Measurements from ENCODE around the gene EMP3. TPM values are rescaled to one million over a fixed set of nuclear protein-coding genes. Genes with fewer than 3 reads are reported as not detected.

EMP3 gene
- total RNA-seq, 1 experiment from 2014 or later: 8.9 TPM

DNA sequence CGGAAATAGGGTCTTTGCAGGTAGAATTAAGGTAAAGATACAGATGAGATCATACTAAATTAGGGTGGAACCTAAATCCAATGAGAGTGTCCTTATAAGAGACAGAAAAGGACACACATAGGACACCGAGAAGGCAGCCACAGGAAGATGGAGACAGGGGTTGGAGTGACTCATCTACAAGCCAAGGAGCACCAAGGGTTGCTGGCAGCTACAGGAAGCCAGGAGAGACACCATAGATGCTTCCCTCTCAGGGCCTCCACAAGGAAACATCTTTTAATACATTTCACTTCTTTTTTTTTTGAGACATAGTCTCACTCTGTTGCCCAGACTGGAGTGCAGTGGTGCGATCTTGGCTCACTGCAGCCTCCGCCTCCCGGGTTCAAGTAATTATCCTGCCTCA is 28.3 kb downstream of the EMP3 start (continued):
- TF ChIP-seq, protein P1, sequence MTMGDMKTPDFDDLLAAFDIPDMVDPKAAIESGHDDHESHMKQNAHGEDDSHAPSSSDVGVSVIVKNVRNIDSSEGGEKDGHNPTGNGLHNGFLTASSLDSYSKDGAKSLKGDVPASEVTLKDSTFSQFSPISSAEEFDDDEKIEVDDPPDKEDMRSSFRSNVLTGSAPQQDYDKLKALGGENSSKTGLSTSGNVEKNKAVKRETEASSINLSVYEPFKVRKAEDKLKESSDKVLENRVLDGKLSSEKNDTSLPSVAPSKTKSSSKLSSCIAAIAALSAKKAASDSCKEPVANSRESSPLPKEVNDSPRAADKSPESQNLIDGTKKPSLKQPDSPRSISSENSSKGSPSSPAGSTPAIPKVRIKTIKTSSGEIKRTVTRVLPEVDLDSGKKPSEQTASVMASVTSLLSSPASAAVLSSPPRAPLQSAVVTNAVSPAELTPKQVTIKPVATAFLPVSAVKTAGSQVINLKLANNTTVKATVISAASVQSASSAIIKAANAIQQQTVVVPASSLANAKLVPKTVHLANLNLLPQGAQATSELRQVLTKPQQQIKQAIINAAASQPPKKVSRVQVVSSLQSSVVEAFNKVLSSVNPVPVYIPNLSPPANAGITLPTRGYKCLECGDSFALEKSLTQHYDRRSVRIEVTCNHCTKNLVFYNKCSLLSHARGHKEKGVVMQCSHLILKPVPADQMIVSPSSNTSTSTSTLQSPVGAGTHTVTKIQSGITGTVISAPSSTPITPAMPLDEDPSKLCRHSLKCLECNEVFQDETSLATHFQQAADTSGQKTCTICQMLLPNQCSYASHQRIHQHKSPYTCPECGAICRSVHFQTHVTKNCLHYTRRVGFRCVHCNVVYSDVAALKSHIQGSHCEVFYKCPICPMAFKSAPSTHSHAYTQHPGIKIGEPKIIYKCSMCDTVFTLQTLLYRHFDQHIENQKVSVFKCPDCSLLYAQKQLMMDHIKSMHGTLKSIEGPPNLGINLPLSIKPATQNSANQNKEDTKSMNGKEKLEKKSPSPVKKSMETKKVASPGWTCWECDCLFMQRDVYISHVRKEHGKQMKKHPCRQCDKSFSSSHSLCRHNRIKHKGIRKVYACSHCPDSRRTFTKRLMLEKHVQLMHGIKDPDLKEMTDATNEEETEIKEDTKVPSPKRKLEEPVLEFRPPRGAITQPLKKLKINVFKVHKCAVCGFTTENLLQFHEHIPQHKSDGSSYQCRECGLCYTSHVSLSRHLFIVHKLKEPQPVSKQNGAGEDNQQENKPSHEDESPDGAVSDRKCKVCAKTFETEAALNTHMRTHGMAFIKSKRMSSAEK (CRISPR knock-in tag; IDR thresholded peaks at IDR 0.05; ENCODE audit: borderline replicate concordance): no peak
- TF ChIP-seq, protein P2, sequence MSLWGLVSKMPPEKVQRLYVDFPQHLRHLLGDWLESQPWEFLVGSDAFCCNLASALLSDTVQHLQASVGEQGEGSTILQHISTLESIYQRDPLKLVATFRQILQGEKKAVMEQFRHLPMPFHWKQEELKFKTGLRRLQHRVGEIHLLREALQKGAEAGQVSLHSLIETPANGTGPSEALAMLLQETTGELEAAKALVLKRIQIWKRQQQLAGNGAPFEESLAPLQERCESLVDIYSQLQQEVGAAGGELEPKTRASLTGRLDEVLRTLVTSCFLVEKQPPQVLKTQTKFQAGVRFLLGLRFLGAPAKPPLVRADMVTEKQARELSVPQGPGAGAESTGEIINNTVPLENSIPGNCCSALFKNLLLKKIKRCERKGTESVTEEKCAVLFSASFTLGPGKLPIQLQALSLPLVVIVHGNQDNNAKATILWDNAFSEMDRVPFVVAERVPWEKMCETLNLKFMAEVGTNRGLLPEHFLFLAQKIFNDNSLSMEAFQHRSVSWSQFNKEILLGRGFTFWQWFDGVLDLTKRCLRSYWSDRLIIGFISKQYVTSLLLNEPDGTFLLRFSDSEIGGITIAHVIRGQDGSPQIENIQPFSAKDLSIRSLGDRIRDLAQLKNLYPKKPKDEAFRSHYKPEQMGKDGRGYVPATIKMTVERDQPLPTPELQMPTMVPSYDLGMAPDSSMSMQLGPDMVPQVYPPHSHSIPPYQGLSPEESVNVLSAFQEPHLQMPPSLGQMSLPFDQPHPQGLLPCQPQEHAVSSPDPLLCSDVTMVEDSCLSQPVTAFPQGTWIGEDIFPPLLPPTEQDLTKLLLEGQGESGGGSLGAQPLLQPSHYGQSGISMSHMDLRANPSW (CRISPR knock-in tag; conservative IDR thresholded peaks at IDR 0.05; ENCODE audit: low read depth): no peak
- TF ChIP-seq MXD4 (CRISPR knock-in tag; IDR thresholded peaks at IDR 0.05; ENCODE audit: borderline replicate concordance): no peak

DNA sequence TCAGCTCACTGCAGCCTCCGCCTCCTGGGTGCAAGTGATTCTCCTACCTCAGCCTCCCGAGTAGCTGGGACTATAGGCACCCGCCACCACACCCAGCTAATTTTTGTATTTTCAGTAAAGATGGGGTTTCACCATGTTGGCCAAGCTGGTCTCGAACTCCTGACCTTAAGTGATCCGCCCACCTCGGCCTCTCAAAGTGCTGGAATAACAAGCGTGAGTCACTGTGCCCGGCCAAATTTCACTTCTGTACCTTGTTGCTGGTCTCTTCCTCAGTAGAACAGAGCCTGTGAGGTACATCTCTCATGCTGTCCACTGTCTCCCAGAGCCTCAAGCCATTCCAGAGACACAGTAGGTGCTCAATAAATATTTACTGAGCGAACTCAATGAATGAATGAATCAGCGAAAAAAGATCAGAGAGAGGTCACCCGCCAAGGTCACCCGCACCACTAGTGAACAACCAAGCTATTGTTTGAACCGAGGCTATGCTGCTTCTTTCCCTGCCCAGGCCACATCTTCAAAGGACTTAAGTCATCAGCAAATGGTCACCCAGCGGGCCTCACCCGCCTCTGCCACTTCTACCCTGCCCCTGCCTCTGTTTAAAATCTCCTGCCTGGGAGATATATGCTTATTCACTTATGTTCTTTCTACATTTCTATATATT is 29.1 kb downstream of the EMP3 start:
- no peaks in the 10 kb centered on the region; the same call in 1 of the 2 replicates for H3K27me3 Mint-ChIP-seq (ENCODE audit: low read depth)
- ChIA-PET CTCF (interaction anchor here (0.6 to 1.8 kb wide), 7 partner anchors 8 to 222 kb away, joined by 3 to 7 read pairs (median 5); partner anchors contain the start of gene KDELR1), POLR2A (interaction anchor here (1.3 kb wide), 1 partner anchor 8 kb away, joined by 3 read pairs; no protein-coding TSS in a partner anchor)
- ATAC-seq (no peak), DNase-seq (ENCODE audit: low spot score) (no peak)
- TF ChIP-seq ZNF219 (CRISPR knock-in tag; IDR thresholded peaks at IDR 0.05; ENCODE audit: borderline replicate concordance) (no peak), CBFB (CRISPR knock-in tag; IDR thresholded peaks at IDR 0.05; ENCODE audit: low read depth) (no peak), RELA (CRISPR knock-in tag; IDR thresholded peaks at IDR 0.05; ENCODE audit: borderline replicate concordance) (no peak), HMGA2 (CRISPR knock-in tag; IDR thresholded peaks at IDR 0.05) (no peak), NR3C1 (CRISPR knock-in tag; conservative IDR thresholded peaks at IDR 0.05; ENCODE audit: low read depth) (no peak), ZNF138 (CRISPR knock-in tag; conservative IDR thresholded peaks at IDR 0.05) (no peak), GABPB1 (CRISPR knock-in tag; IDR thresholded peaks at IDR 0.05) (peak; percentile 58; the same call in 1 of the 2 replicates)
- TF ChIP-seq, protein P3, sequence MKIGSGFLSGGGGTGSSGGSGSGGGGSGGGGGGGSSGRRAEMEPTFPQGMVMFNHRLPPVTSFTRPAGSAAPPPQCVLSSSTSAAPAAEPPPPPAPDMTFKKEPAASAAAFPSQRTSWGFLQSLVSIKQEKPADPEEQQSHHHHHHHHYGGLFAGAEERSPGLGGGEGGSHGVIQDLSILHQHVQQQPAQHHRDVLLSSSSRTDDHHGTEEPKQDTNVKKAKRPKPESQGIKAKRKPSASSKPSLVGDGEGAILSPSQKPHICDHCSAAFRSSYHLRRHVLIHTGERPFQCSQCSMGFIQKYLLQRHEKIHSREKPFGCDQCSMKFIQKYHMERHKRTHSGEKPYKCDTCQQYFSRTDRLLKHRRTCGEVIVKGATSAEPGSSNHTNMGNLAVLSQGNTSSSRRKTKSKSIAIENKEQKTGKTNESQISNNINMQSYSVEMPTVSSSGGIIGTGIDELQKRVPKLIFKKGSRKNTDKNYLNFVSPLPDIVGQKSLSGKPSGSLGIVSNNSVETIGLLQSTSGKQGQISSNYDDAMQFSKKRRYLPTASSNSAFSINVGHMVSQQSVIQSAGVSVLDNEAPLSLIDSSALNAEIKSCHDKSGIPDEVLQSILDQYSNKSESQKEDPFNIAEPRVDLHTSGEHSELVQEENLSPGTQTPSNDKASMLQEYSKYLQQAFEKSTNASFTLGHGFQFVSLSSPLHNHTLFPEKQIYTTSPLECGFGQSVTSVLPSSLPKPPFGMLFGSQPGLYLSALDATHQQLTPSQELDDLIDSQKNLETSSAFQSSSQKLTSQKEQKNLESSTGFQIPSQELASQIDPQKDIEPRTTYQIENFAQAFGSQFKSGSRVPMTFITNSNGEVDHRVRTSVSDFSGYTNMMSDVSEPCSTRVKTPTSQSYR (CRISPR knock-in tag; IDR thresholded peaks at IDR 0.05): no peak
- TF ChIP-seq, protein P4, sequence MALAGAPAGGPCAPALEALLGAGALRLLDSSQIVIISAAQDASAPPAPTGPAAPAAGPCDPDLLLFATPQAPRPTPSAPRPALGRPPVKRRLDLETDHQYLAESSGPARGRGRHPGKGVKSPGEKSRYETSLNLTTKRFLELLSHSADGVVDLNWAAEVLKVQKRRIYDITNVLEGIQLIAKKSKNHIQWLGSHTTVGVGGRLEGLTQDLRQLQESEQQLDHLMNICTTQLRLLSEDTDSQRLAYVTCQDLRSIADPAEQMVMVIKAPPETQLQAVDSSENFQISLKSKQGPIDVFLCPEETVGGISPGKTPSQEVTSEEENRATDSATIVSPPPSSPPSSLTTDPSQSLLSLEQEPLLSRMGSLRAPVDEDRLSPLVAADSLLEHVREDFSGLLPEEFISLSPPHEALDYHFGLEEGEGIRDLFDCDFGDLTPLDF (CRISPR knock-in tag; IDR thresholded peaks at IDR 0.05): no peak
- H3K27ac Mint-ChIP-seq: no peak overlapping the region
- peaks cover 9% of the 10 kb centered on the region for H3K36me3 Mint-ChIP-seq
- 0 out of 2 replicates have a peak, but pooled peaks cover 3% of the 10 kb centered on the region for H3K4me1 Mint-ChIP-seq
- no peaks in the 10 kb centered on the region for H3K9me3 Mint-ChIP-seq
- H3K4me3 Mint-ChIP-seq: no peak overlapping the region

All from WTC11 (cell line).